Stimulated activated CD8-positive, alpha-beta memory T cell treated with anti-CD3 and anti-CD28 coated beads, Interleukin-15, amount 100 ng/mL, for 1 hour (primary cell): ENCODE measurements around the gene PIGU.
"Not testable (repeated sequence)": the region's sequence is repeated elsewhere in the genome, so short reads cannot be mapped to it uniquely, and the experiment has no call there.

Experiments
- DNase-seq: peaks from one replicate; pipeline ENCODE4 v3.0.0-alpha.2; 2020; ENCODE audit warnings: low read depth

Gene PIGU

GRCh38 chr20:34676642-34677373, at the start of gene PIGU:
Gene PIGU (minus strand): TSS chr20:34677092. CDS start chr20:34677085, 7 bp downstream.
- DNase-seq, result peak; percentile 87

- DNase-seq, result no peak
Measured at GRCh38 chr20:34724172-34724571, 47.3 kb upstream of the PIGU start.

GRCh38 chr20:34722560-34722959, 45.7 kb upstream of the PIGU start:
- DNase-seq, result not testable (repeated sequence)

- no peak for DNase-seq
Measured at GRCh38 chr20:34720266-34720665, 43.4 kb upstream of the PIGU start.

GRCh38 chr20:34719242-34720017, 42.5 kb upstream of the PIGU start:
- not testable (repeated sequence) for DNase-seq

- no peak for DNase-seq
Measured at GRCh38 chr20:34717230-34718095, 40.6 kb upstream of the PIGU start.

- DNase-seq, result no peak
Measured at GRCh38 chr20:34716921-34717229, 40.0 kb upstream of the PIGU start.

GRCh38 chr20:34715384-34715783, 38.5 kb upstream of the PIGU start:
- no peak for DNase-seq

GRCh38 chr20:34713944-34714515, 37.1 kb upstream of the PIGU start:
- DNase-seq, result not testable (repeated sequence)

GRCh38 chr20:34713194-34713943, 36.5 kb upstream of the PIGU start:
- DNase-seq, result no peak

GRCh38 chr20:34712525-34713192, 35.8 kb upstream of the PIGU start:
- no peak for DNase-seq

- DNase-seq, result no peak
Measured at GRCh38 chr20:34711813-34712430, 35.0 kb upstream of the PIGU start.

- DNase-seq, result no peak
Measured at GRCh38 chr20:34710861-34711574, 34.1 kb upstream of the PIGU start.

GRCh38 chr20:34710568-34710839, 33.6 kb upstream of the PIGU start:
- DNase-seq, result no peak

GRCh38 chr20:34709831-34710567, 33.1 kb upstream of the PIGU start:
- peak; percentile 50 for DNase-seq

- peak; percentile 66 for DNase-seq
Measured at GRCh38 chr20:34709044-34709830, 32.3 kb upstream of the PIGU start.

- DNase-seq, result no peak
Measured at GRCh38 chr20:34708621-34709043, 31.7 kb upstream of the PIGU start.
